ENCODE results near the gene ZAP70.

DNA sequence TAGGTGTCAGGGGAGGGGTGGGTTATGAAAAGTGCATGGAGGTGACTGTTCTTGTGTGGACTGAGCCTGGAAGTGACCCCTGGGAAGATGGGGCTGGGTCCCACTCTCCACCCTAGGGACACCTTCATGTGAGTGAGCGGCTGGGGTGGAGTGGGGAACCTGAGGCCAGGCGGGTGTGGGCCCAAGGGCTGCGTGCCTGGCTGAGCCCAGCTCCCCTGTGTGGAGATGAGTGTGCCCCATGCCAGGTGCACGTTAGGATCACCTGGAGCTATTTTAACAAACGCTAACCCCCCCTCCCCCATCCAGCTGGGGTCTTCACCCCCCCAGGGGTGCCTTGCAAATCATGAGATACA lies 26.5 kb downstream of the ZAP70 start:
- no peak for TF ChIP-seq GATA3 (IDR thresholded peaks at IDR 0.05; ENCODE audit: low read depth, low read length)
- no peak for TF ChIP-seq GATA2 (IDR thresholded peaks at IDR 0.05; ENCODE audit: low read depth, low read length)

Measured in SH-SY5Y (cell line).